Iris pigment epithelial cell (primary cell): ENCODE data around the gene SMCO3.
A peak's percentile ranks its signal among the peaks of the same experiment; 100 is the strongest.

Experiments
- DNase-seq: peaks from one replicate; pipeline ENCODE4 v3.0.0-alpha.2; 2011; ENCODE audit warnings: low read depth

The SMCO3 gene

GRCh38 chr12:14827043-14827442, 13.1 kb upstream of the SMCO3 start:
- no peak for DNase-seq

GRCh38 chr12:14826491-14826890, 12.5 kb upstream of the SMCO3 start:
- DNase-seq, result no peak

- peak; percentile 65 for DNase-seq
Observed at GRCh38 chr12:14825256-14825655, 11.3 kb upstream of the SMCO3 start.

GRCh38 chr12:14824012-14824634, 10.1 kb upstream of the SMCO3 start:
- peak; percentile 52 for DNase-seq

GRCh38 chr12:14811486-14811885, 2.5 kb downstream of the SMCO3 start:
- DNase-seq, result no peak

GRCh38 chr12:14810953-14811483, 3.0 kb downstream of the SMCO3 start:
- peak; percentile 43 for DNase-seq

- no peak for DNase-seq
Observed at GRCh38 chr12:14810167-14810952, 3.6 kb downstream of the SMCO3 start.

- DNase-seq, result no peak
Observed at GRCh38 chr12:14803830-14804160, 10.2 kb downstream of the SMCO3 start.

- DNase-seq, result peak; percentile 100
Observed at GRCh38 chr12:14803011-14803829, 10.8 kb downstream of the SMCO3 start, which contains the start of the genes C12orf60 and WBP11. C12orf60 (plus strand) TSS chr12:14803670; CDS start chr12:14822936, 19,266 bp downstream. WBP11 (minus strand) TSS chr12:14803478; CDS start chr12:14801383, 2,095 bp downstream.

GRCh38 chr12:14802721-14803010, 11.3 kb downstream of the SMCO3 start:
- DNase-seq, result no peak

- DNase-seq, result no peak
Observed at GRCh38 chr12:14802247-14802646, 11.7 kb downstream of the SMCO3 start.

- peak; percentile 8 for DNase-seq
Observed at GRCh38 chr12:14795028-14795448, 18.9 kb downstream of the SMCO3 start.

- no peak for DNase-seq
Observed at GRCh38 chr12:14785568-14785967, 28.4 kb downstream of the SMCO3 start.

- no peak for DNase-seq
Observed at GRCh38 chr12:14784471-14784870, 29.5 kb downstream of the SMCO3 start.

- DNase-seq, result no peak
Observed at GRCh38 chr12:14782756-14783155, 31.2 kb downstream of the SMCO3 start.

- DNase-seq, result no peak
Observed at GRCh38 chr12:14781563-14781962, 32.4 kb downstream of the SMCO3 start.

GRCh38 chr12:14780859-14781258, 33.1 kb downstream of the SMCO3 start:
- DNase-seq, result no peak

- peak; percentile 37 for DNase-seq
Observed at GRCh38 chr12:14779834-14780233, 34.1 kb downstream of the SMCO3 start.

- DNase-seq, result peak; percentile 5
Observed at GRCh38 chr12:14777271-14777670, 36.7 kb downstream of the SMCO3 start.

- DNase-seq, result peak; percentile 38
Observed at GRCh38 chr12:14776236-14776961, 37.6 kb downstream of the SMCO3 start.

GRCh38 chr12:14775636-14775980, 38.4 kb downstream of the SMCO3 start:
- DNase-seq, result peak; percentile 80
